Fibroblast of lung (primary cell): Measurements from ENCODE around the gene SYPL1.

ENCODE experiments used
- CTCF ChIP-seq, 2 donors: IDR thresholded peaks in 1 of 2; conservative IDR thresholded peaks in 1 of 2; 1 replicate in 1 of 2; 2 replicates in 1 of 2; pipeline ENCODE4 v1.5.1; 2011 to 2012; ENCODE audit warnings: low read length in 2 of 2, control low read depth in 1 of 2, inconsistent platforms in 1 of 2, low read depth in 1 of 2, mild to moderate bottlenecking in 1 of 2
- EZH2 ChIP-seq: IDR thresholded peaks from 2 replicates; pipeline ENCODE4 v1.5.1; 2012; ENCODE audit warnings: low read length, control low read depth, mild to moderate bottlenecking; ENCODE audit errors: missing control alignments

- no peak for TF ChIP-seq CTCF (conservative IDR thresholded peaks at IDR 0.05 in 1 of 2, IDR thresholded peaks at IDR 0.05 in 1 of 2; ENCODE audit: low read depth in 1 of 2, low read length in 2 of 2)
- no peak for TF ChIP-seq EZH2
Measured at GRCh38 chr7:106054971-106055532, 57.1 kb downstream of the SYPL1 start.
